PC-9 (cell line): ENCODE results near the gene TMA16. TPM values are rescaled to one million over a fixed set of nuclear protein-coding genes. Genes with fewer than 3 reads are reported as not detected.
"Not testable (repeated sequence)": the region's sequence is repeated elsewhere in the genome, so short reads cannot be mapped to it uniquely, and the experiment has no call there.

ENCODE experiments used
- Bru-seq: library from RNA; stranded (reverse); fragments of 400-500 nt; gene quantifications from one replicate; lab custom pipeline; 2021; lab: Mats Ljungman, UMichigan
- BruChase-seq, 2 experiments: library from RNA; stranded (reverse); fragments of 400-500 nt; gene quantifications; one replicate each; lab custom pipeline; 2021; lab: Mats Ljungman, UMichigan
- BruUV-seq: library from RNA; stranded (reverse); fragments of 400-500 nt; replicated peaks from 2 replicates; lab custom pipeline; 2021; lab: Mats Ljungman, UMichigan
- CTCF ChIA-PET: fragments of 300-600 bp; sonication (Branson Sonifier 250); formaldehyde crosslinking; loops from one replicate; lab custom pipeline; 2022; ENCODE audit warnings: antibody characterized with exemption; lab: Charles Lee
- POLR2A ChIA-PET: fragments of 300-600 bp; sonication (Branson Sonifier 250); formaldehyde crosslinking; loops from one replicate; lab custom pipeline; 2022; ENCODE audit warnings: antibody characterized with exemption; ENCODE audit not compliant: unreplicated experiment; lab: Charles Lee
- DNase-seq, 2 experiments: peaks; one replicate each; pipeline versions ENCODE4 v3.0.0 to v3.0.0-alpha.2; 2015 to 2022; ENCODE audit warnings: mixed read lengths in 1 of 2
- H2AFZ ChIP-seq: fragments of 200-600 bp; sonication (generic); 2 replicates; pipeline ENCODE4 v1.8.1; 2017; ENCODE audit warnings: antibody characterized with exemption
- H3F3A ChIP-seq: fragments of 200-600 bp; sonication (generic); 2 replicates; pipeline ENCODE4 v1.8.1; 2017; ENCODE audit warnings: antibody characterized with exemption, mild to moderate bottlenecking, low read depth; ENCODE audit not compliant: insufficient read depth
- H3K27ac ChIP-seq: fragments of 200-600 bp; sonication (generic); 2 replicates; pipeline ENCODE4 v1.6.1; 2016; ENCODE audit warnings: mixed run types
- H3K27me3 ChIP-seq: fragments of 200-600 bp; sonication (generic); 2 replicates; pipeline ENCODE4 v1.6.1; 2016; ENCODE audit warnings: low read depth, mixed run types; ENCODE audit not compliant: insufficient read depth
- H3K36me3 ChIP-seq: fragments of 200-600 bp; sonication (generic); 2 replicates; pipeline ENCODE4 v1.6.1; 2016; ENCODE audit warnings: low read depth, mixed run types
- H3K4me1 ChIP-seq: fragments of 200-600 bp; sonication (generic); replicated peaks from 2 replicates; pipeline ENCODE4 v1.6.1; 2016; ENCODE audit warnings: mixed run types; ENCODE audit not compliant: insufficient read depth
- H3K4me2 ChIP-seq: fragments of 200-600 bp; sonication (generic); 2 replicates; pipeline ENCODE4 v1.6.1; 2017; ENCODE audit warnings: mixed run types
- H3K4me3 ChIP-seq: fragments of 200-600 bp; sonication (generic); 2 replicates; pipeline ENCODE4 v1.6.1; 2016; ENCODE audit warnings: mixed run types
- H3K79me2 ChIP-seq: fragments of 200-600 bp; sonication (generic); 2 replicates; pipeline ENCODE4 v1.6.1; 2017; ENCODE audit warnings: low read depth, mixed run types
- H3K9me2 ChIP-seq: fragments of 200-600 bp; sonication (generic); 2 replicates; pipeline ENCODE4 v1.8.1; 2017; ENCODE audit warnings: mild to moderate bottlenecking; ENCODE audit not compliant: insufficient read depth
- H3K9me3 ChIP-seq: fragments of 200-600 bp; sonication (generic); 2 replicates; pipeline ENCODE4 v1.8.1; 2016; ENCODE audit warnings: low read depth; ENCODE audit not compliant: insufficient read depth
- H4K20me1 ChIP-seq: fragments of 200-600 bp; sonication (generic); 2 replicates; pipeline ENCODE4 v1.8.1; 2017; ENCODE audit not compliant: insufficient read depth
- EZH2 ChIP-seq: fragments of 200-600 bp; sonication (generic); IDR thresholded peaks from 2 replicates; pipeline ENCODE4 v1.8.0; 2017; ENCODE audit warnings: antibody characterized with exemption, low read depth
- intact Hi-C: fragments of 100-400 bp; cut with micrococcal nuclease; formaldehyde crosslinking; loops from one replicate; pipeline ENCODE4 v1.10.0; 2022; ENCODE audit not compliant: unreplicated experiment
- long read RNA-seq: library from polyadenylated mRNA; stranded (forward); transcript quantifications from one replicate; pipeline ENCODE4 v2.0.0, GENCODE V29; 2022
- total RNA-seq: library from RNA; stranded (reverse); gene quantifications from 2 replicates; pipeline ENCODE4 v1.2.3, GENCODE V29; 2021
- TF ChIP-seq, protein P1 (sequence below): fragments of 200-600 bp; sonication (generic); conservative IDR thresholded peaks from 2 replicates; pipeline ENCODE4 v1.6.1; 2017; ENCODE audit warnings: mixed run types, antibody characterized with exemption, mild to moderate bottlenecking, moderate library complexity

The TMA16 gene
- total RNA-seq (34.5 and 36.8 TPM in 2 replicates), Bru-seq, nascent RNA (percentile 95 among the genes with signal in this experiment), BruChase-seq, experiment 1, labeled RNA remaining after a 2-hour chase (percentile 88 among the genes with signal in this experiment), BruChase-seq, experiment 2, labeled RNA remaining after a 6-hour chase (percentile 80 among the genes with signal in this experiment)
- long read RNA-seq, transcript TMA16-209 (6 exons, 803 nt), result minor isoform, 7 of 71 reads
- long read RNA-seq, transcript TMA16-201 (7 exons, 1,978 nt), result major isoform, 52 of 71 reads
- long read RNA-seq, partial matches to known transcripts, result 1 of 71 reads
- long read RNA-seq, other reads (novel, unspliced or antisense), result 8 of 71 reads

DNA sequence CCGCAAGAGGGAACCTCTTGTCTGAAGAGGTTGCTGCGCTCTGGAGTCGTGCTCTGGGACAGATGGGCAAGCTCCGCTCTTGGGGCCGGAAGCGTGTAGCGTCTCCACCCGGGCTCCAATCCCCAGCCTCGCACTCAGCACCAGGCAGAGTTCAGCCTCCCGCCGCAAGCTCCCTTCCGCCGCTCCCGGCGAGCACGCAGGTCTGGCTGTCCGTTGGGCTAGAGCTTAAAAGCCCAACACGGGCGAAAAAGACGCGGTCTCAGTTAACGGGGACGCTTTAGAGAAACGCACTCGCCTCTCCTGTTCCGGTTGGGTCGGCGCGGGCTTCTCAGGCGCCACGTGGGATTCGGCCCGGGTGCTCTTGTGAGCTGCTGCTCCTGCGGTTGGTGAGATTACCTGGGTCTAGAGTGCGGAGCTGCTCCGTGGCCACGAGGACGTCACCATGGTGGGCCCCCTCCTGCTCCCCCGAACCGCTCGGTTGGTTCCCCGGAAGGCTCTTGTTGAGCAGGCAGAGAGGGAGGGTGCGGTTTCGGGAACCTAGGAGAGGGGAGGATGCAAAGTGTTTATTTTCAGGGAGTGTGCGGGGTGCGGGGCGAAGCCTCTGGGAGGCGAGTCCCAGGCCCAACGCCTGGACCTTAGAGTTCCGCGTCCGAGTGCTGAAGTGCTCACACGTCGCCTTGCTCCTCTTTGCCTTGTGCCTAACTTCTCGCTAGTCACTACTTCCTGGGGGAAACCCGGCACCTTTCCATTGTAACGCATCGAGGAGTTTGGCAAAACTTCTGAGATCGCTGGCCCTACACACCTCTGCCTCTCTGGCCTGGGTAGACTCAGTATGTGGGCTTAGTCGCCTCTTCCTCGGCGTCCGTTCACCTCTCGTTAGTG, at the start of gene TMA16:
TMA16 (plus strand) TSS at position 331 of the 882 bp plus-strand sequence; CDS start at position 443, 112 bp downstream.
- POLR2A ChIA-PET, result interaction anchor here (0.7 kb wide), 3 partner anchors 19 to 1130 kb away, joined by 3 to 4 read pairs (median 3); no protein-coding TSS in a partner anchor
- peaks cover 47% of the 10 kb centered on the region for H3K79me2 ChIP-seq

DNA sequence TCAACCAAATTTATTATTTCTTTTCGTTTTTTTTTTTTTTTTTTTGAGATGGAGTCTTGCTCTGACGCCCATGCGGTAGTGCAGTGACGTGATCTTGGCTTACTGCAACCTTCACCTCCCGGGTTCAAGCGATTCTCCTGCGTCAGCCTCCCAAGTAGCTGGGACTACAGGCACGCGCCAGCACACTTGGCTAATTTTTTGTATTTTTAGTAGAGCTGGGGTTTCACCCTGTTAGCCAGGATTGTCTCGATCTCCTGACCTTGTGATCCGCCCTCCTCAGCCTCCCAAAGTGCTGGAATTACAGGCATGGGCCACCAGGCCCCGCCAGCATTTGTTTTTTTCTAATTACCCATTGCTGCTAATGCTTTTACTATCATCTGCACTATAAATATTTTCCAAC, 47.5 kb upstream of the TMA16 start:
- H3K4me1 ChIP-seq, H4K20me1 ChIP-seq, H3K27me3 ChIP-seq, H3K4me3 ChIP-seq, H3F3A ChIP-seq, H3K36me3 ChIP-seq, H2AFZ ChIP-seq, DNase-seq, H3K9me3 ChIP-seq, POLR2A ChIA-PET, H3K4me2 ChIP-seq, H3K79me2 ChIP-seq, H3K27ac ChIP-seq, intact Hi-C loops, CTCF ChIA-PET, BruUV-seq, H3K9me2 ChIP-seq: not testable (repeated sequence)

More for the DNA sequence above, at the start of gene TMA16:
- Histone ChIP-seq H3K9me2 (no peaks in the 10 kb centered on the region), H2AFZ (peak within 1 kb of the TSS; percentile 91), H3K4me1 (no peaks in the 10 kb centered on the region; the same call in 1 of the 2 replicates), H3K36me3 (no peaks in the 10 kb centered on the region), H3K4me2 (peak within 1 kb of the TSS; percentile 84), H4K20me1 (peaks cover 5% of the 10 kb centered on the region; the same call in 1 of the 2 replicates), H3K4me3 (peak within 1 kb of the TSS; percentile 76), H3K27ac (peak within 1 kb of the TSS; percentile 93), H3K9me3 (no peaks in the 10 kb centered on the region), H3K27me3 (no peaks in the 10 kb centered on the region), H3F3A (peaks cover 8% of the 10 kb centered on the region; the same call in 1 of the 2 replicates)
- TF ChIP-seq, protein P1, sequence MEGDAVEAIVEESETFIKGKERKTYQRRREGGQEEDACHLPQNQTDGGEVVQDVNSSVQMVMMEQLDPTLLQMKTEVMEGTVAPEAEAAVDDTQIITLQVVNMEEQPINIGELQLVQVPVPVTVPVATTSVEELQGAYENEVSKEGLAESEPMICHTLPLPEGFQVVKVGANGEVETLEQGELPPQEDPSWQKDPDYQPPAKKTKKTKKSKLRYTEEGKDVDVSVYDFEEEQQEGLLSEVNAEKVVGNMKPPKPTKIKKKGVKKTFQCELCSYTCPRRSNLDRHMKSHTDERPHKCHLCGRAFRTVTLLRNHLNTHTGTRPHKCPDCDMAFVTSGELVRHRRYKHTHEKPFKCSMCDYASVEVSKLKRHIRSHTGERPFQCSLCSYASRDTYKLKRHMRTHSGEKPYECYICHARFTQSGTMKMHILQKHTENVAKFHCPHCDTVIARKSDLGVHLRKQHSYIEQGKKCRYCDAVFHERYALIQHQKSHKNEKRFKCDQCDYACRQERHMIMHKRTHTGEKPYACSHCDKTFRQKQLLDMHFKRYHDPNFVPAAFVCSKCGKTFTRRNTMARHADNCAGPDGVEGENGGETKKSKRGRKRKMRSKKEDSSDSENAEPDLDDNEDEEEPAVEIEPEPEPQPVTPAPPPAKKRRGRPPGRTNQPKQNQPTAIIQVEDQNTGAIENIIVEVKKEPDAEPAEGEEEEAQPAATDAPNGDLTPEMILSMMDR, result no peak
- no peak for TF ChIP-seq EZH2
- intact Hi-C loops, result loop anchor here (5.0 to 10.0 kb wide), 2 partner anchors 327 to 1830 kb away; partner anchors contain the start of genes MSMO1 and NAF1
- BruUV-seq, result TSS peak; percentile 75
- peak; percentile 77 to 83 for DNase-seq
- CTCF ChIA-PET, result no interaction called here

DNA sequence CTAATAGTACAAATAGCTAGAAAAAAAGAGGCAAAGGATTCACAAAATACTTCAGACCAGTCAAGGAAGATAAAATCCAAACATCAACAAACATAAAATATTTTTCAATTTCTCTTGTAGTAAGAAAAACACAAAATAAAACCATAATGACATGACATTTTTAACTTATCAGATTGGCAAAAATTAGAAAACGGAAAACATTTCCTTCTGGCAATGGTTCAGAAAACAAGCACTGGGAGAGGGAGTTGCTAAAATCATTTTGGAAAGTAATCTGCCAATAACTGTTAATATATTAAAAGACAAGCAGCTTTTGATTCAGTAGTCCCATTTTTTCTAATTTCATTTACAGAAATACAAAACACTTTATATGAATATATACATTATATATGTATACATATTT, 47.0 kb upstream of the TMA16 start:
- no TSS peak for BruUV-seq
- intact Hi-C loops, result no loop called here
- Histone ChIP-seq H3K4me2 (no peak overlapping the region), H3K79me2 (no peaks in the 10 kb centered on the region), H3K36me3 (no peaks in the 10 kb centered on the region), H3K9me3 (no peaks in the 10 kb centered on the region), H3K4me3 (no peak overlapping the region), H4K20me1 (no peaks in the 10 kb centered on the region), H3K4me1 (no peaks in the 10 kb centered on the region), H3K27ac (no peak overlapping the region), H2AFZ (no peak overlapping the region), H3K27me3 (no peaks in the 10 kb centered on the region), H3F3A (no peaks in the 10 kb centered on the region), H3K9me2 (no peaks in the 10 kb centered on the region)
- ChIA-PET CTCF (no interaction called here), POLR2A (no interaction called here)
- TF ChIP-seq EZH2, result no peak
- TF ChIP-seq, protein P1, result no peak
- no peak for DNase-seq
